Stimulated activated CD4-positive, alpha-beta T cell treated with anti-CD3 and anti-CD28 coated beads, Interleukin-4, amount 100 ng/mL, for 24 hours (primary cell): ENCODE data around the gene NPBWR2.
"Not testable (repeated sequence)": the region's sequence is repeated elsewhere in the genome, so short reads cannot be mapped to it uniquely, and the experiment has no call there.

Source experiments
- DNase-seq: peaks from one replicate; pipeline ENCODE4 v3.0.0-alpha.2; 2020

Gene NPBWR2

DNA sequence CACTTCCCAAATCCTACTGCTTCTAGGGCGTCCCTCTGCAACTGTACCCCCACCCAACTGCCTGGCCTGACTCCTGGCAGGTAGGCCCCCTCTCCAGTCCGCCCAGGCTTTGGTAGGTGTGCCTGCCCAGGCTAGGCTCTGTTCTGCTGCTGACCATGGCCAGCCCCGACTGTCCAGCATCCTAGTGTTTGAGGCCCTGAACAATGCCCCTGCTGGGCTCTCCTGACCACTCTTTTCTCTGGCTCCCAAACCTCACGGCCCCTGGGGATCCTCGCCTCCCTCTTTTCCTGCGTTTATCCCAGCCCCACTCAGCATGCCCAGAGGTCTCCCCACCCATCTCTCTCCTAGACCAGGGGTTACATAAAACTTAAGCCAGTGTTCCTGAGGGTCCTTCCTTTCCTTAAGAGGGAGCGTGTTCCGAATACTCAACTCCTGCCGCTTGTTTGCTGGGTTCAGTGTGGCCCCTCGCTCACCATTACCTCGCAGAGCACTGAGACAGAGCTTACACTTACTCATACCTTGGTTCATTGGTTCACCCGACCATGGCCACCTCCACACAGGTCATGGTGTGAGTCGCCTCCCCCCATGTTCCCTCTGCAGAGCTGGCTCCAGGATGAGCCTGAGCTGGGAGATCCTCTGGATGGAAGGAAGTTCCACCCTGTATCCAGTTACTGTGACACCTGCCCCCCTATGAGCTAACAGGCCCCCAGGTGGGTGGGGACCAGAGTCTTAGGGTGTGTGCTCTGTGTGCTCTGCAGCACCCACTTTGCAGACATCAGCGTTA lies 35.8 kb upstream of the NPBWR2 start:
- DNase-seq: no peak

- DNase-seq: no peak
These were observed 35.2 kb upstream of the NPBWR2 start for GRCh38 chr20:64142590-64142989.

GRCh38 chr20:64140956-64141355 lies 33.6 kb upstream of the NPBWR2 start:
- DNase-seq: no peak

GRCh38 chr20:64140061-64140931 lies 32.9 kb upstream of the NPBWR2 start:
- no peak for DNase-seq

- no peak for DNase-seq
These were observed 32.1 kb upstream of the NPBWR2 start for GRCh38 chr20:64139199-64140060.

DNA sequence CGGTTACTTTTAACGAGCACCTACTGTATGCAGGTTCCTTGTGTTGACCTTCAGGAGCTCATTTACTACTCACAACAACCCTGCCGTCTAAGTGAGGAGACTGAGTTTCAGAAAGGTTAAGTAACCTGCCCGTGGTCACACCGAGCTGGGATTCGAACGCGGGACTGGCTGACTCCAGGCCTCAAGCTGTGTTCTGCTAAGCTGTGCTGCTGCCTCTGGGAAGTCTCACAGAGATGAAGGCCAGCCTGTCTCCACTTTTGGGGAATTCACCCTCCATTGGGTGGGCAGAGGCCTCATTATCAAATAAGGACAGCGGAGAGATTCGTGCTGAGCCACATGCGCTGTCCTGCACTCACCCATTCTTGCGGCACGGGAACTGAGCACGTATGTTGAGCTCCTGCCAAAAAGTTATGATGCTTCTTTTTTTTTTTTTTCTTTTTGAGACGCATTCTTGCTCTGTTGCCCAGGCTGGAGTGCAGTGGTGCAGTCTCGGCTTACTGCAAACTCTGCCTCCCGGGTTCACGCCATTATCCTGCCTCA lies 31.0 kb upstream of the NPBWR2 start:
- no peak for DNase-seq

DNA sequence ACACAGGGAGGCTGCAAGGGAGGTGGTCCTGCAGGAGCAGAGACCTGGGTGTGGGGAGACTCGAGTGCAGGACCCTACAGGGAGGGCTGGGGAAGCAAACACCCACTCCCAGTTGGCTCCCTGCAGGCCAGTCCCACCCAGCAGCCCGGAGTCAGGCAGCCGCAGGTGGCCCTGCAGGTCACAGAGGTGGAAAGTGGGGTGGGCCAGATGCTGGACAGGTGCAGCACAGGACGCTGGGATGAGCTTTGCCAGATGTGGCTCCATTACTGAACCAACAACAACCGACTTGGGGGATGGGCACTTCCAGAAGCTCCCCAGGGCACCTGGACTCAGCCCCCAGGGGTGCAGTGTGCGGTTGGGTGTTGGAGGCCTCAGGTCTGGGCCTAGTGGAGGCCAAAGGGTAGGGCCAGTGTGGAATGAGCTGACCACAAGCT lies 30.2 kb upstream of the NPBWR2 start:
- DNase-seq: no peak

DNA sequence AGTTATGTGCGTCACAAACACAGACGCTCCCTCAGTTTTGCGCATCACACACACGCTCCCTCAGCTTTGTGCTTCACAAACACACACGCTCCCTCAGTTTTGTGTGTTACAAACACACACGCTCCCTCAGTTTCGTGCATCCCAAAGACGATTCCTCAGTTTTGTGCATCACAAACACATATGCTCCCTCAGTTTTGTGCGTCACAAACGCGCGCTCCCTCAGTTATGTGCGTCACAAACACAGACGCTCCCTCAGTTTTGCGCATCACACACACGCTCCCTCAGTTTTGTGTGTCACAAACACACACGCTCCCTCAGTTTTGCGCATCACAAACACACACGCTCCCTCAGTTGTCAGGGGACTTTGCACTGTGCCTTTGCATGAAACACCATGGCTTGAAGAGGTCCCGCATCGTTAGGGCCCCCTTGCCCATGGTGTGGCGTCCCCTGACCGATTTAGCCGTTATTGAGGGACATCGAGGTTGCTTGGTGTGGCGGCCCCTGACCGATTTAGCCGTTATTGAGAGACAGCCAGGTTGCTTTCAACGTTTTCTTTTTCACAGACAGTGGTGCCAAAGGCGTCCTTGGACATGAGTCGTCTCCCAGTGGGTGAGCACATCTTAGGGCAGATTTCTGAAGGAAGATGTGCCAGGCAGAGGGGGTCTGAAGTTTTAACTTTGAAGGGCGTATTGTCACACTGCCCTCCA lies 28.8 kb upstream of the NPBWR2 start:
- DNase-seq: no peak

DNA sequence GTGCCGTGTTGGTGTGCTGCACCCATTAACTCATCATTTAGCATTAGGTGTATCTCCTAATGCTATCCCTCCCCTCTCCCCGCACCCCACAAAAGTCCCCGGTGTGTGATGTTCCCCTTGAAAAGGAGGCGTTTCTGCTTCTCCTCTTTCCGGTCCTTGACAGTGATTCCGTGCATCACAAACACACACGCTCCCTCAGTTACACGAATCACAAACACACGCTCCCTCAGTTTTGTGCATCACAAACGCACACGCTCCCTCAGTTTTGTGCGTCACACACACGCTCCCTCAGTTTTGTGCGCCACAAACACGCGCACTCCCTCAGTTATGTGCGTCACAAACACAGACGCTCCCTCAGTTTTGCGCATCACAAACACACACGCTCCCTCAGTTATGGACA lies 27.4 kb upstream of the NPBWR2 start:
- not testable (repeated sequence) for DNase-seq

DNA sequence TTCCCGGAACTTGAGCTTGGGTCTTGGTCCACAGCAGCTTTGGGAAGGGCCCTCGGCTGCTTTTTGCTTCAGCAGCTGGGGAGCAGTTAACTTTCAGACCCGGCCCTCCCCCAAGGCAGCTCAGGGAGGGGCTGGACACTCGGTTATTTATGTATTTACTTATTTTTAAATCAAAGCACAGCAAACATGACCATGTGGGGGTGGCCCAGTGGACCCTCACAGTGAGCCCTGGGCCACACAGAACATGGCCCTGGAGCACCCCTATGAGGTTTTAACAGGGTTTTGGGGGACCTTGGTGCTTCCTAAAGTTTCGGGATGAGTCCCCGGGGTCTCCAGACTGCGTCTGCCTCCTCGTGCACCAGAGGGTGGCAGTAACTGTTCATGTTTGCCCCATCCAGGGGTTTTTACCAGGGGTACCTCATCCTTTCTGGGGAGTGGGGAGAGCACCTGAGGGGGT lies 26.6 kb upstream of the NPBWR2 start:
- no peak for DNase-seq

DNA sequence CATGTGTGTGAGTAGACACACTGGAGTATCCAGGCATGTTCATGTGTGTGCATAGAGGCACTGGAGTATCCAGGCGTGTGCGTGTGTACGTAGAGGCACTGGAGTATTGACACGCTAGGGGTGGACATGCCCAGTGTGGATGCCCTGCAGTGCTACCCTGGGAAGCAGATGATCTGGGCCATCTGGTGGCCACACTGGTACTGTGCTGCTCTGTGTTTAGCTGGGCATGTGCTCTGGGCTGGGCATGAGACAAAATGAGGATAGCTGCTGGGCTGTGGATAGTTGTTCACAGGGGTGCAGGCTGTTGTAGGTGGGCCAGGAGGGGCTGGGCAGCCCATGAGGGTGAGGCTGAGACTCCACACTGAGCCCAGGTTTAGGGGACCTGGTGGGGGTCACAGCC lies 24.0 kb upstream of the NPBWR2 start:
- no peak for DNase-seq

- no peak for DNase-seq
These were observed 23.5 kb upstream of the NPBWR2 start for GRCh38 chr20:64130876-64131275.

DNA sequence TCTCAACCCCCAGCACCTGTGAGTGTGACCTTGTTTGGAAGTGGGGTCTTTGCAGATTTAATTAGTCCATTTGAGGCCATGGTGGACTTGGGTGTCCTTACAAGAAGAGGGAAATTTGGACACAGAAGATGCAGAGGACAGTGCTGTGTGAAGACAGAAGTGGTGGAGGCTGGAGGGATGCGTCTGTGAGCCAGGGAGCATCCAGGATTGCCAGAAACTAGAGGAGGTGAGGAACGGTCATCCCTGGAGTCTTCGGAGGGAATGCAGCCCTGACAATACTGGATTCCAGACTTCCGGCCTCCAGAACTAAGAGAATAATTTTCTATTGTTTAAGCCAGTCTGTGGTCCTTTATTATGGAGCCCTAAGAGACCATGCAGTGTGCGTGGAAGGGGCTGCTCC lies 22.9 kb upstream of the NPBWR2 start:
- no peak for DNase-seq

DNA sequence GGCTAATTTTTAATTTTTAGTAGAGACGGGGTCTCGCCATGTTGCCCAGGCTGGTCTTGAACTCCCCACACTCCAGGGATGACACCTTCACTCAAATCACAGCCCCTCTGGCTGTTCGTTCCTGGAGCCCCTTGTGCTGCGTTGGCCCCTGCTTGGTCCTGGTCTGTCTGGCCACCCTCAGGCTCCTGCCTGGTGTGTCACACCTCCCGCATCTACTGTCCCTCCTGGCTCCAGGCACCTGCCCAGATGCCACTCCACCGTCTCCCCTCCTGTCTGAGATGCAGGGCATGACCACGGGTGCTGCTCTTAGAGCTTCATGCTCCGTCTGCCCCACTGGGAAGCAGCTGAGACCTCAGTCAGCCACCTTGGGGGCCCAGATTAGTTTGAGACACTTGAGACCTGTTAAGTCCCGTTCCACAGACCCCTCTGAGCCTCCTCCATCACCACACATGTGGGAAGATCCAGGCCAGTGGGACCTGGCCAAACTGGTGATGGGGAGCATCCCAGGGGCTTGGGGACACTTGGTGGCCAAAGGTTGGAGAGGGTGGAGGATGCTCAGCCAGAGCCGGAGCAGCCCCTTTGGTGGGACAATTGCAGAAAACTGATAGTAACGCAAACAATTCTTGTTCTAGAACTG lies 21.9 kb upstream of the NPBWR2 start:
- DNase-seq: no peak

DNA sequence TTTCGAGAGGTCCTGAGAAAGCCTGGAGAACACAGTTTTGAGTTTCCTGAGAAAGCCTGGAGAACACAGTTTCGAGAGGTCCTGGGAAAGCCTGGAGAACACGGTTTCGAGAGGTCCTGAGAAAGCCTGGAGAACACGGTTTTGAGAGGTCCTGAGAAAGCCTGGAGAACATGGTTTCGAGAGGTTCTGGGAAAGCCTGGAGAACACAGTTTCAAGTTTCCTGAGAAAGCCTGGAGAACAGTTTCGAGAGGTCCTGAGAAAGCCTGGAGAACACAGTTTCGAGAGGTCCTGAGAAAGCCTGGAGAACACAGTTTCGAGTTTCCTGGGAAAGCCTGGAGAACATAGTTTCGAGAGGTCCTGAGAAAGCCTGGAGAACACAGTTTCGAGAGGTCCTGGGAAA lies 16.2 kb upstream of the NPBWR2 start:
- not testable (repeated sequence) for DNase-seq

DNA sequence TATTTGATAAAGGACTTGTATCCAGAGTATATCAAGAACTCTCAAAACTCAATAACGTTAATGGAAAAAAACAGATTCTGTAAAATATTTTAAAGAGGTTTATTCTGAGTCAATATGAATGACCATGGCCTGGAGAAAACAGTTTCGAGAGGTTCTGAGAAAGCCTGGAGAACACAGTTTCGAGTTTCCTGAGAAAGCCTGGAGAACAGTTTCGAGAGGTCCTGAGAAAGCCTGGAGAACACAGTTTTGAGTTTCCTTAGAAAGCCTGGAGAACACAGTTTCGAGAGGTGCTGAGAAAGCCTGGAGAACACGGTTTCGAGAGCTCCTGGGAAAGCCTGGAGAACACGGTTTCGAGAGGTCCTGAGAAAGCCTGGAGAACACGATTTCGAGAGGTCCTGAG lies 15.6 kb upstream of the NPBWR2 start:
- not testable (repeated sequence) for DNase-seq

GRCh38 chr20:64121586-64121985 lies 14.2 kb upstream of the NPBWR2 start:
- no peak for DNase-seq

DNA sequence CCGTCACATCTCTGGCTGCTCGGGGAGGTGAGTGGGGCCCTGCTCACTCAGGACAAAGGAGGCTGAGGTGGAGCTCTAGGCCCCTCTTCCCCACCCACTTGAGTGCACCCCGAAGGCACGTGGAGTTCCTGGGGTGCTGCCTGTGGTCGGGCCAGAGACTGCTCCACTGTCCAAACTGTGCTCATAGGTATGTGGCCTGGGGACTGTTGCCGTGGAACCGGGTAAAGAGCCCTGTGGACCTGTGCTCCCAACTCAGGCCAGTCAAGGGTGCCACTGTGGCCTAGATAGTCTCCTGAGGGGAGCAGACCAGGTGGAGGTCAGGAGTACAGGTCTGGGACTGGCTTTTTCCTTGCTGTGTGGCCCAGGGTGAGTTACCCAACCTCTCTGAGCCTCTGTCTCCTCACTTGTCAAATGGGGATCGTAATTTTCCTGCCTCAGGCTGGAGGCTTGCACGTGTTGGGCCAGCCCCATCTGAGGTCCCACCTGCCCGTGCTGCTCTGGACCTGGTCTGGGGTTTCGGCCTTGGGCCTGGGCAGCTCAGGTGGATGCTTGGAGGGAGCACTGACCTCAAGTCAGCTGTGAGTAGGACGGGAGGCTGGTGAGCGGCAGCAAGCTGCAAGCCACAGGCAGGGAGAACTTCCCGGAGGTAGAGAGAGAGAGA lies 12.4 kb upstream of the NPBWR2 start:
- DNase-seq: no peak

DNA sequence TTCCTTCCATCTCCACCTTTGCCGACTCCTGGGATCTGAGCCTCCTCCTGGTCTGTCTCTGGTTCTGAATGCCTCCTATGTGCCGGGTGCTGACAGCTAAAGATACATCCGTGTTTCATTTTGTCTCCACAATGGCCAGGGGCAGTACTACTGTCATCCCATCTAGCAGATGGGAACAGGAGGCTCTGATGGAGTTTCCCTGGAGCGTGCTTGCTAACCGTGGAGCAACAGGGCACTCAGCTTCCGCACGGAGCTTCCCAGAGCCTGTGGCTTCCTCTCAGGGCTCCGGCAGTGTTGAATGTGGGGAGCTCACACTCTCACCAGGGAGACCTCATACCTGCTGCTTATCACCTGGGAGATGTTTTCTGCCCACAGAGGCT lies 11.9 kb upstream of the NPBWR2 start:
- no peak for DNase-seq

- not testable (repeated sequence) for DNase-seq
These were observed 10.0 kb upstream of the NPBWR2 start for GRCh38 chr20:64117432-64117777.
